HCT116 (cell line): ENCODE data around the gene CRACR2A. TPM values are rescaled to one million over a fixed set of nuclear protein-coding genes. Genes with fewer than 3 reads are reported as not detected.

Source experiments
- ATAC-seq: fragments of 200-7000 bp; cut with Tn5 transposase; 2 replicates; pipeline ENCODE4 v1.9.1; 2020; ENCODE audit warnings: mild to moderate bottlenecking, moderate library complexity
- BruUV-seq: library from RNA; stranded (reverse); fragments of 400-500 nt; replicated peaks from 2 replicates; lab custom pipeline; 2021; lab: Mats Ljungman, UMichigan
- CTCF ChIA-PET: fragments of 300-600 bp; sonication (Branson Sonifier 250); formaldehyde crosslinking; loops from one replicate; lab custom pipeline; 2021; ENCODE audit warnings: antibody characterized with exemption; lab: Charles Lee
- POLR2A ChIA-PET: fragments of 300-600, 350-600 bp; sonication (Branson Sonifier 250); formaldehyde crosslinking; loops from one replicate; lab custom pipeline; 2021; ENCODE audit warnings: antibody characterized with exemption; lab: Charles Lee
- RAD21 ChIA-PET, 2 experiments: fragments of 300-600 bp; sonication (Branson Sonifier 250); formaldehyde crosslinking; loops; one replicate each; lab custom pipeline; 2023; ENCODE audit warnings: low total read pairs in 2 of 2; ENCODE audit not compliant: uncharacterized antibody in 2 of 2, unreplicated experiment in 2 of 2, low non-redundant PET in 1 of 2; lab: Charles Lee
- DNase-seq: peaks from one replicate; pipeline ENCODE4 v3.0.0-alpha.2; 2010; ENCODE audit warnings: low read depth, low spot score
- H2AFZ ChIP-seq: fragments of 200-600 bp; shearing (Covaris generic), sonication (generic); 2 replicates; pipeline ENCODE4 v1.6.1; 2017; ENCODE audit warnings: low read depth, mixed run types, mixed read lengths, antibody characterized with exemption, low read length; ENCODE audit not compliant: poor library complexity, severe bottlenecking
- H3K27ac ChIP-seq: 2 replicates; pipeline ENCODE4 v1.5.1; 2012; ENCODE audit warnings: low read depth, low read length
- H3K27me3 ChIP-seq: fragments of 200-600 bp; sonication (generic); 2 replicates; pipeline ENCODE4 v1.6.1; 2016; ENCODE audit warnings: mixed run types, low read length, mixed read lengths; ENCODE audit not compliant: insufficient read depth
- H3K36me3 ChIP-seq, 2 experiments: fragments of 200-500 bp in 1 of 2; fragments of 200-600 bp in 1 of 2; sonication (Bioruptor generic) in 1 of 2; sonication (generic) in 1 of 2; 2 replicates each; pipeline versions ENCODE4 v1.5.1 to v1.6.1; 2014 to 2016; ENCODE audit warnings: low read length in 2 of 2, inconsistent platforms in 1 of 2, mixed read lengths in 1 of 2, mixed run types in 1 of 2; ENCODE audit not compliant: insufficient read depth in 2 of 2, control insufficient read depth in 1 of 2
- H3K4me1 ChIP-seq, 2 experiments: fragments of 200-600 bp in 1 of 2; sonication (generic) in 1 of 2; 2 replicates each; pipeline versions ENCODE4 v1.5.1 to v1.6.1; 2012 to 2017; ENCODE audit warnings: low read length in 2 of 2, inconsistent platforms in 1 of 2, mild to moderate bottlenecking in 1 of 2, mixed read lengths in 1 of 2, mixed run types in 1 of 2, moderate library complexity in 1 of 2; ENCODE audit not compliant: insufficient read depth in 2 of 2, control insufficient read depth in 1 of 2
- H3K4me2 ChIP-seq: fragments of 200-600 bp; sonication (generic); 2 replicates; pipeline ENCODE4 v1.6.1; 2017; ENCODE audit warnings: mixed run types, low read length, mixed read lengths
- H3K4me3 ChIP-seq, 2 experiments: fragments of 200-600 bp in 1 of 2; sonication (generic) in 1 of 2; replicated peaks in 1 of 2; 2 replicates each; pipeline ENCODE4 v1.5.1; 2011 to 2016; ENCODE audit warnings: low read length in 2 of 2, control low read depth in 1 of 2, low read depth in 1 of 2, mild to moderate bottlenecking in 1 of 2, mixed read lengths in 1 of 2, mixed run types in 1 of 2
- H3K79me2 ChIP-seq: fragments of 200-600 bp; sonication (generic); 2 replicates; pipeline ENCODE4 v1.6.1; 2017; ENCODE audit warnings: mild to moderate bottlenecking, mixed run types, low read length, moderate library complexity, mixed read lengths; ENCODE audit not compliant: insufficient read depth
- H3K9ac ChIP-seq: fragments of 200-600 bp; sonication (generic); 2 replicates; pipeline ENCODE4 v1.6.1; 2016; ENCODE audit warnings: low read length, mixed read lengths
- H3K9me2 ChIP-seq: fragments of 200-600 bp; sonication (generic), shearing (Covaris generic); 2 replicates; pipeline ENCODE4 v1.6.1; 2017; ENCODE audit warnings: mixed run types, mild to moderate bottlenecking, moderate library complexity; ENCODE audit not compliant: insufficient read depth
- H3K9me3 ChIP-seq, 2 experiments: fragments of 200-500 bp in 1 of 2; fragments of 200-600 bp in 1 of 2; sonication (Bioruptor generic) in 1 of 2; sonication (generic) in 1 of 2; 2 replicates each; pipeline ENCODE4 v1.6.1; 2014 to 2017; ENCODE audit warnings: low read length in 2 of 2, mixed read lengths in 2 of 2, inconsistent platforms in 1 of 2, low read depth in 1 of 2, mild to moderate bottlenecking in 1 of 2, mixed run types in 1 of 2, moderate library complexity in 1 of 2; ENCODE audit not compliant: control insufficient read depth in 1 of 2, insufficient read depth in 1 of 2
- H4K20me1 ChIP-seq: fragments of 200-600 bp; sonication (generic), shearing (Covaris generic); 2 replicates; pipeline ENCODE4 v1.6.1; 2017; ENCODE audit warnings: mixed run types, mild to moderate bottlenecking, moderate library complexity; ENCODE audit not compliant: insufficient read depth
- ATF3 ChIP-seq: IDR thresholded peaks from 2 replicates; pipeline ENCODE4 v1.6.1; 2012
- CEBPB ChIP-seq: IDR thresholded peaks from 2 replicates; pipeline ENCODE4 v1.6.1; 2012; ENCODE audit warnings: low read depth
- EGR1 ChIP-seq: IDR thresholded peaks from 2 replicates; pipeline ENCODE4 v1.6.1; 2012; ENCODE audit warnings: low read depth
- EZH2phosphoT487 ChIP-seq: fragments of 200-600 bp; IDR thresholded peaks from 2 replicates; pipeline ENCODE4 v1.6.1; 2018; ENCODE audit warnings: antibody characterized with exemption, borderline replicate concordance
- FOSL1 ChIP-seq: IDR thresholded peaks from 2 replicates; pipeline ENCODE4 v1.6.1; 2012; ENCODE audit warnings: low read depth
- JUND ChIP-seq: IDR thresholded peaks from 2 replicates; pipeline ENCODE4 v1.6.1; 2012
- POLR2AphosphoS5 ChIP-seq: IDR thresholded peaks from 2 replicates; pipeline ENCODE4 v1.6.1; 2011; ENCODE audit warnings: mild to moderate bottlenecking, low read depth, low read length, moderate library complexity
- REST ChIP-seq: IDR thresholded peaks from 2 replicates; pipeline ENCODE4 v1.6.1; 2012; ENCODE audit warnings: low read depth
- SRF ChIP-seq: IDR thresholded peaks from 2 replicates; pipeline ENCODE4 v1.6.1; 2012; ENCODE audit warnings: low read depth
- TCF7L2 ChIP-seq: IDR thresholded peaks from 2 replicates; pipeline ENCODE4 v1.7.0; 2011; ENCODE audit warnings: borderline replicate concordance, inconsistent platforms; ENCODE audit not compliant: insufficient read depth, insufficient read length; ENCODE audit errors: extremely low read depth
- YY1 ChIP-seq: IDR thresholded peaks from 2 replicates; pipeline ENCODE4 v1.6.1; 2011; ENCODE audit warnings: low read length, low read depth, moderate library complexity, mild to moderate bottlenecking; ENCODE audit not compliant: insufficient replicate concordance; ENCODE audit errors: extremely low read depth
- ZBTB33 ChIP-seq: IDR thresholded peaks from 2 replicates; pipeline ENCODE4 v1.6.1; 2011; ENCODE audit warnings: mild to moderate bottlenecking, low read length, moderate library complexity; ENCODE audit not compliant: insufficient replicate concordance; ENCODE audit errors: extremely low read depth
- ZFX ChIP-seq: fragments of 450-650 bp; IDR thresholded peaks from 2 replicates; pipeline ENCODE4 v1.6.1; 2017
- ZNF274 ChIP-seq: fragments of 200-500 bp; sonication (Bioruptor generic); IDR thresholded peaks from 2 replicates; pipeline ENCODE4 v1.6.1; 2014; ENCODE audit warnings: mild to moderate bottlenecking, low read depth, low read length, inconsistent platforms
- intact Hi-C: fragments of 100-400 bp; cut with micrococcal nuclease; formaldehyde crosslinking; loops from 2 replicates; pipeline ENCODE4 v1.10.0; 2022
- total RNA-seq: library from RNA; stranded (reverse); gene quantifications from one replicate; pipeline ENCODE4 v1.2.1, GENCODE V29; 2021; ENCODE audit not compliant: unreplicated experiment

The CRACR2A gene
- total RNA-seq, 1 experiment from 2014 or later = 18.4 TPM

GRCh38 chr12:3667485-3667884, 85.4 kb downstream of the CRACR2A start:
- Histone ChIP-seq H3K9me3 (no peaks in the 10 kb centered on the region), H3K4me3 (no peak overlapping the region), H3K27ac (no peak overlapping the region), H3K4me2 (no peak overlapping the region), H3K9ac (no peak overlapping the region), H2AFZ (no peak overlapping the region), H3K79me2 (no peaks in the 10 kb centered on the region), H3K4me1 (no peaks in the 10 kb centered on the region), H3K9me2 (no peaks in the 10 kb centered on the region), H3K36me3 (peaks cover 0 to 3% of the 10 kb centered on the region in 2 experiments; a peak in 2 of 4 replicates), H3K27me3 (no peaks in the 10 kb centered on the region), H4K20me1 (no peaks in the 10 kb centered on the region)
- TF ChIP-seq EZH2phosphoT487 = no peak
- TF ChIP-seq ATF3 = no peak
- TF ChIP-seq FOSL1 = no peak
- no peak for TF ChIP-seq EGR1
- no peak for TF ChIP-seq JUND
- TF ChIP-seq SRF = no peak
- TF ChIP-seq ZNF274 = no peak
- no peak for TF ChIP-seq ZFX
- no peak for TF ChIP-seq TCF7L2
- no peak for TF ChIP-seq CEBPB
- no peak for TF ChIP-seq REST
- TF ChIP-seq ZBTB33 = no peak
- TF ChIP-seq POLR2AphosphoS5 = no peak
- no peak for TF ChIP-seq YY1
- no peak for DNase-seq
- intact Hi-C loops = no loop called here
- no peak for ATAC-seq
- ChIA-PET POLR2A (no interaction called here), CTCF (no interaction called here), RAD21 (no interaction called here)
- BruUV-seq = no TSS peak
